Ishikawa (cell line): ENCODE data around the gene MMP26.

Source experiments
- CEBPB ChIP-seq: IDR thresholded peaks from 2 replicates; pipeline ENCODE4 v1.6.1; 2012
- CREB1 ChIP-seq: IDR thresholded peaks from 2 replicates; pipeline ENCODE4 v1.6.1; 2012; ENCODE audit warnings: low read depth
- EGR1 ChIP-seq: IDR thresholded peaks from 2 replicates; pipeline ENCODE4 v1.6.1; 2012
- EP300 ChIP-seq: IDR thresholded peaks from 2 replicates; pipeline ENCODE4 v1.6.1; 2012; ENCODE audit warnings: borderline replicate concordance
- FOXM1 ChIP-seq: IDR thresholded peaks from 2 replicates; pipeline ENCODE4 v1.6.1; 2012; ENCODE audit warnings: low read depth, borderline replicate concordance
- REST ChIP-seq: IDR thresholded peaks from 2 replicates; pipeline ENCODE4 v1.6.1; 2012; ENCODE audit warnings: low read depth, mild to moderate bottlenecking
- TAF1 ChIP-seq: IDR thresholded peaks from 2 replicates; pipeline ENCODE4 v1.6.1; 2012; ENCODE audit warnings: low read depth, mild to moderate bottlenecking
- TF ChIP-seq, protein P1 (sequence below): IDR thresholded peaks from 2 replicates; pipeline ENCODE4 v1.6.1; 2012

GRCh38 chr11:4677948-4678347 is 26.6 kb upstream of the MMP26 start:
- TF ChIP-seq TAF1, result no peak
- no peak for TF ChIP-seq REST
- TF ChIP-seq, protein P1, sequence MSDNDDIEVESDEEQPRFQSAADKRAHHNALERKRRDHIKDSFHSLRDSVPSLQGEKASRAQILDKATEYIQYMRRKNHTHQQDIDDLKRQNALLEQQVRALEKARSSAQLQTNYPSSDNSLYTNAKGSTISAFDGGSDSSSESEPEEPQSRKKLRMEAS, result no peak
- TF ChIP-seq EGR1, result no peak
- no peak for TF ChIP-seq CREB1
- no peak for TF ChIP-seq EP300
- no peak for TF ChIP-seq FOXM1
- TF ChIP-seq CEBPB, result no peak
